ENCODE measurements around the gene MAEA. TPM values are rescaled to one million over a fixed set of nuclear protein-coding genes. Genes with fewer than 3 reads are reported as not detected.

Gene MAEA
- polyA plus RNA-seq, 3 donors: 34.3 to 83.5 (median 37.7) TPM

- Histone ChIP-seq H3K4me1 (ENCODE audit: control insufficient read depth in 1 of 2, insufficient read depth in 2 of 2, low read length in 2 of 2) (peaks cover 25 to 36% of the 10 kb centered on the region in 2 donors), H3K9ac (ENCODE audit: insufficient read depth, low read length, poor library complexity, severe bottlenecking) (peak overlapping the region; percentile 97), H4K20me1 (ENCODE audit: insufficient read depth, low read length) (peaks cover 26% of the 10 kb centered on the region), H3K36me3 (replicated peaks in 1 of 2; ENCODE audit: control insufficient read depth in 1 of 2, insufficient read depth in 2 of 2, low read length in 2 of 2) (peaks cover 0 to 6% of the 10 kb centered on the region in 2 donors), H2AFZ (ENCODE audit: insufficient read depth, low read depth, low read length, poor library complexity, severe bottlenecking) (no peak overlapping the region), H3K9me3 (replicated peaks in 1 of 2; ENCODE audit: control insufficient read depth in 1 of 2, insufficient read depth in 1 of 2, low read length in 2 of 2) (peaks cover 0 to 15% of the 10 kb centered on the region in 2 donors), H3K79me2 (ENCODE audit: insufficient read depth, low read length) (peaks cover 56% of the 10 kb centered on the region), H3K27ac (ENCODE audit: low read depth in 1 of 2, low read length in 2 of 2) (peak overlapping the region; percentile 48 to 91), H3K27me3 (ENCODE audit: control insufficient read depth in 2 of 2, insufficient read depth in 2 of 2, low read length in 2 of 2) (no peaks in the 10 kb centered on the region), H3K4me3 (replicated peaks in 1 of 3; ENCODE audit: low read depth in 2 of 3, low read length in 3 of 3) (peak overlapping the region; percentile 48 to 82 (median 73)), H3K4me2 (replicated peaks; ENCODE audit: extremely low read depth, low read length, poor library complexity, severe bottlenecking) (peak overlapping the region; percentile 87)
- Mint-ChIP-seq H3K27ac (peak overlapping the region; percentile 90 to 97 (median 96)), H3K27me3 (ENCODE audit: low read depth in 3 of 3) (peaks cover 0 to 1% (median 0%) of the 10 kb centered on the region in 3 donors), H3K4me3 (peak overlapping the region; percentile 97), H3K9me3 (peaks cover 7 to 13% (median 11%) of the 10 kb centered on the region in 7 donors), H3K4me1 (peaks cover 39% of the 10 kb centered on the region), H3K36me3 (peaks cover 18 to 22% of the 10 kb centered on the region in 2 donors)
- DNase-seq: peak in 1 of 3 donors; percentile 47
- 2% methylated on average over 41 of the region's 47 CpGs for WGBS (ENCODE audit: insufficient coverage)
- TF ChIP-seq CTCF (IDR thresholded peaks at IDR 0.05): no peak
- intact Hi-C loops (cut with micrococcal nuclease): loop anchor here (1.0 to 5.0 kb wide), 3 partner anchors 9 to 358 kb away; partner anchors contain the start of genes GAK (in 1 of the 2) and TMEM175 (in 1 of the 2)
These were observed 680 bp downstream of the MAEA start for GRCh38 chr4:1290165-1290977.

GRCh38 chr4:1291091-1291490 is 1.4 kb downstream of the MAEA start:
- Mint-ChIP-seq H3K27me3 (ENCODE audit: low read depth in 3 of 3) (peaks cover 0 to 1% (median 0%) of the 10 kb centered on the region in 3 donors), H3K36me3 (peaks cover 18 to 24% of the 10 kb centered on the region in 2 donors), H3K4me3 (peak overlapping the region; percentile 97), H3K27ac (peak overlapping the region; percentile 90 to 97 (median 96)), H3K9me3 (peaks cover 4 to 11% (median 6%) of the 10 kb centered on the region in 7 donors), H3K4me1 (peaks cover 39% of the 10 kb centered on the region)
- no peak for DNase-seq
- Histone ChIP-seq H2AFZ (ENCODE audit: insufficient read depth, low read depth, low read length, poor library complexity, severe bottlenecking) (no peak overlapping the region), H3K4me2 (replicated peaks; ENCODE audit: extremely low read depth, low read length, poor library complexity, severe bottlenecking) (peak overlapping the region; percentile 87), H3K79me2 (ENCODE audit: insufficient read depth, low read length) (peaks cover 62% of the 10 kb centered on the region), H3K9ac (ENCODE audit: insufficient read depth, low read length, poor library complexity, severe bottlenecking) (peak overlapping the region; percentile 97), H3K27me3 (ENCODE audit: control insufficient read depth in 2 of 2, insufficient read depth in 2 of 2, low read length in 2 of 2) (no peaks in the 10 kb centered on the region), H3K9me3 (replicated peaks in 1 of 2; ENCODE audit: control insufficient read depth in 1 of 2, insufficient read depth in 1 of 2, low read length in 2 of 2) (peaks cover 0 to 9% of the 10 kb centered on the region in 2 donors), H3K36me3 (replicated peaks in 1 of 2; ENCODE audit: control insufficient read depth in 1 of 2, insufficient read depth in 2 of 2, low read length in 2 of 2) (peaks cover 0 to 6% of the 10 kb centered on the region in 2 donors), H4K20me1 (ENCODE audit: insufficient read depth, low read length) (peaks cover 32% of the 10 kb centered on the region), H3K4me1 (ENCODE audit: control insufficient read depth in 1 of 2, insufficient read depth in 2 of 2, low read length in 2 of 2) (peaks cover 25 to 36% of the 10 kb centered on the region in 2 donors), H3K4me3 (replicated peaks in 1 of 3; ENCODE audit: low read depth in 2 of 3, low read length in 3 of 3) (peak overlapping the region; percentile 48 to 82 (median 73)), H3K27ac (ENCODE audit: low read depth in 1 of 2, low read length in 2 of 2) (peak overlapping the region in 1 of 2 donors; percentile 91)
- TF ChIP-seq CTCF (IDR thresholded peaks at IDR 0.05): no peak
- intact Hi-C loops (cut with micrococcal nuclease): loop anchor here (5.0 kb wide), 2 partner anchors 39 to 359 kb away; partner anchors contain the start of genes GAK (in 1 of the 2) and TMEM175 (in 1 of the 2)
- 88% methylated on average over 7 of the region's 9 CpGs for WGBS (ENCODE audit: insufficient coverage)
